Loucy (cell line): Measurements from ENCODE around the gene GAS6.

Experiments
- H2AFZ ChIP-seq: fragments of 200-600 bp; sonication (generic); 2 replicates; pipeline ENCODE4 v1.6.0; 2016; ENCODE audit warnings: antibody characterized with exemption, mild to moderate bottlenecking, low read length, moderate library complexity
- H3F3A ChIP-seq: fragments of 200-600 bp; 2 replicates; pipeline ENCODE4 v1.6.0; 2016; ENCODE audit warnings: antibody characterized with exemption, low read depth, mild to moderate bottlenecking
- H3K27me3 ChIP-seq: fragments of 200-600 bp; sonication (generic); 2 replicates; pipeline ENCODE4 v1.6.1; 2014; ENCODE audit warnings: low read length, mild to moderate bottlenecking; ENCODE audit not compliant: insufficient read depth, poor library complexity, severe bottlenecking
- H3K36me3 ChIP-seq: fragments of 200-600 bp; sonication (generic); 2 replicates; pipeline ENCODE4 v1.6.1; 2016; ENCODE audit warnings: low read length; ENCODE audit not compliant: insufficient read depth
- H3K4me1 ChIP-seq: fragments of 200-600 bp; sonication (generic); 2 replicates; pipeline ENCODE4 v1.5.1; 2014; ENCODE audit warnings: low read length, mild to moderate bottlenecking; ENCODE audit not compliant: insufficient read depth, poor library complexity, severe bottlenecking
- H3K4me2 ChIP-seq: fragments of 200-600 bp; sonication (generic); 2 replicates; pipeline ENCODE4 v1.6.0; 2014; ENCODE audit warnings: antibody characterized with exemption, low read length, low read depth, mild to moderate bottlenecking; ENCODE audit not compliant: poor library complexity, severe bottlenecking
- H3K4me3 ChIP-seq: fragments of 200-600 bp; sonication (generic); 2 replicates; pipeline ENCODE4 v1.5.1; 2014; ENCODE audit warnings: low read length, mild to moderate bottlenecking, mixed read lengths; ENCODE audit not compliant: poor library complexity, severe bottlenecking
- H3K79me2 ChIP-seq: fragments of 200-600 bp; sonication (generic); 2 replicates; pipeline ENCODE4 v1.6.1; 2014; ENCODE audit warnings: low read length; ENCODE audit not compliant: insufficient read depth
- H3K9ac ChIP-seq: fragments of 200-600 bp; sonication (generic); 2 replicates; pipeline ENCODE4 v1.6.0; 2014; ENCODE audit warnings: mild to moderate bottlenecking, low read depth, low read length, moderate library complexity; ENCODE audit not compliant: poor library complexity, severe bottlenecking
- H3K9me2 ChIP-seq: fragments of 200-600 bp; sonication (generic); replicated peaks from 2 replicates; pipeline ENCODE4 v1.6.1; 2016; ENCODE audit warnings: low read depth, low read length, mixed read lengths
- H3K9me3 ChIP-seq: fragments of 200-600 bp; sonication (generic); 2 replicates; pipeline ENCODE4 v1.6.1; 2014; ENCODE audit warnings: mild to moderate bottlenecking, antibody characterized with exemption, low read length, low read depth; ENCODE audit not compliant: insufficient read depth
- H4K20me1 ChIP-seq: fragments of 200-600 bp; sonication (generic); 2 replicates; pipeline ENCODE4 v1.6.0; 2014; ENCODE audit warnings: antibody characterized with exemption, low read length, mild to moderate bottlenecking; ENCODE audit not compliant: insufficient read depth, poor library complexity, severe bottlenecking
- CTCF ChIP-seq: fragments of 200-600 bp; sonication (generic); conservative IDR thresholded peaks from 2 replicates; pipeline ENCODE4 v1.5.1; 2014; ENCODE audit warnings: mild to moderate bottlenecking, antibody characterized with exemption, low read length
- EZH2phosphoT487 ChIP-seq: fragments of 200-600 bp; IDR thresholded peaks from 2 replicates; pipeline ENCODE4 v1.6.1; 2018; ENCODE audit warnings: antibody characterized with exemption, mild to moderate bottlenecking, moderate library complexity, borderline replicate concordance

The GAS6 gene

GRCh38 chr13:113793718-113794085 lies 70.2 kb downstream of the GAS6 start:
- no peak overlapping the region for H3K4me2 ChIP-seq
- no peaks in the 10 kb centered on the region for H4K20me1 ChIP-seq
- H3K36me3 ChIP-seq = no peaks in the 10 kb centered on the region
- H3K9me2 ChIP-seq = no peaks in the 10 kb centered on the region
- no peak overlapping the region for H2AFZ ChIP-seq
- no peaks in the 10 kb centered on the region for H3K79me2 ChIP-seq
- no peaks in the 10 kb centered on the region for H3F3A ChIP-seq
- no peak overlapping the region for H3K9ac ChIP-seq
- H3K4me1 ChIP-seq = no peaks in the 10 kb centered on the region
- TF ChIP-seq CTCF = no peak
- no peak for TF ChIP-seq EZH2phosphoT487
- H3K9me3 ChIP-seq = no peaks in the 10 kb centered on the region; the same call in 1 of the 2 replicates
- H3K4me3 ChIP-seq = no peak overlapping the region
- H3K27me3 ChIP-seq = no peaks in the 10 kb centered on the region

GRCh38 chr13:113792886-113793717 lies 70.8 kb downstream of the GAS6 start:
- Histone ChIP-seq H3K9me3 (no peaks in the 10 kb centered on the region; the same call in 1 of the 2 replicates), H3K79me2 (no peaks in the 10 kb centered on the region), H3K27me3 (no peaks in the 10 kb centered on the region), H3K4me1 (no peaks in the 10 kb centered on the region), H3K9ac (no peak overlapping the region), H3K9me2 (no peaks in the 10 kb centered on the region), H3K4me2 (no peak overlapping the region), H2AFZ (no peak overlapping the region), H3F3A (no peaks in the 10 kb centered on the region), H4K20me1 (no peaks in the 10 kb centered on the region), H3K36me3 (no peaks in the 10 kb centered on the region), H3K4me3 (no peak overlapping the region)
- TF ChIP-seq CTCF = no peak
- TF ChIP-seq EZH2phosphoT487 = no peak

GRCh38 chr13:113792236-113792770 lies 71.6 kb downstream of the GAS6 start:
- Histone ChIP-seq H3K36me3 (no peaks in the 10 kb centered on the region), H3K9me2 (no peaks in the 10 kb centered on the region), H3K79me2 (no peaks in the 10 kb centered on the region), H4K20me1 (no peaks in the 10 kb centered on the region), H3K4me3 (no peak overlapping the region), H3F3A (no peaks in the 10 kb centered on the region), H3K9me3 (no peaks in the 10 kb centered on the region; the same call in 1 of the 2 replicates), H3K27me3 (no peaks in the 10 kb centered on the region), H3K9ac (no peak overlapping the region), H3K4me1 (no peaks in the 10 kb centered on the region), H2AFZ (no peak overlapping the region), H3K4me2 (no peak overlapping the region)
- TF ChIP-seq CTCF (no peak), EZH2phosphoT487 (no peak)
